Esophagus mucosa (tissue), 1 donor: Measurements from ENCODE around the gene RNF168. TPM values are rescaled to one million over a fixed set of nuclear protein-coding genes. Genes with fewer than 3 reads are reported as not detected.
"Not testable (repeated sequence)": the region's sequence is repeated elsewhere in the genome, so short reads cannot be mapped to it uniquely, and the experiment has no call there.

Experiments used
- ATAC-seq: fragments of 200-7000 bp; cut with Tn5 transposase; one replicate; pipeline ENCODE4 v1.9.1; 2020
- total RNA-seq: library from RNA; stranded (reverse); gene quantifications from one replicate; pipeline ENCODE4 v1.2.4, GENCODE V29; 2023
- donor health status: DM: yes; HTN: yes; CAD: no.

RNF168 gene, protein sequence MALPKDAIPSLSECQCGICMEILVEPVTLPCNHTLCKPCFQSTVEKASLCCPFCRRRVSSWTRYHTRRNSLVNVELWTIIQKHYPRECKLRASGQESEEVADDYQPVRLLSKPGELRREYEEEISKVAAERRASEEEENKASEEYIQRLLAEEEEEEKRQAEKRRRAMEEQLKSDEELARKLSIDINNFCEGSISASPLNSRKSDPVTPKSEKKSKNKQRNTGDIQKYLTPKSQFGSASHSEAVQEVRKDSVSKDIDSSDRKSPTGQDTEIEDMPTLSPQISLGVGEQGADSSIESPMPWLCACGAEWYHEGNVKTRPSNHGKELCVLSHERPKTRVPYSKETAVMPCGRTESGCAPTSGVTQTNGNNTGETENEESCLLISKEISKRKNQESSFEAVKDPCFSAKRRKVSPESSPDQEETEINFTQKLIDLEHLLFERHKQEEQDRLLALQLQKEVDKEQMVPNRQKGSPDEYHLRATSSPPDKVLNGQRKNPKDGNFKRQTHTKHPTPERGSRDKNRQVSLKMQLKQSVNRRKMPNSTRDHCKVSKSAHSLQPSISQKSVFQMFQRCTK
- 15.8 TPM for total RNA-seq

DNA sequence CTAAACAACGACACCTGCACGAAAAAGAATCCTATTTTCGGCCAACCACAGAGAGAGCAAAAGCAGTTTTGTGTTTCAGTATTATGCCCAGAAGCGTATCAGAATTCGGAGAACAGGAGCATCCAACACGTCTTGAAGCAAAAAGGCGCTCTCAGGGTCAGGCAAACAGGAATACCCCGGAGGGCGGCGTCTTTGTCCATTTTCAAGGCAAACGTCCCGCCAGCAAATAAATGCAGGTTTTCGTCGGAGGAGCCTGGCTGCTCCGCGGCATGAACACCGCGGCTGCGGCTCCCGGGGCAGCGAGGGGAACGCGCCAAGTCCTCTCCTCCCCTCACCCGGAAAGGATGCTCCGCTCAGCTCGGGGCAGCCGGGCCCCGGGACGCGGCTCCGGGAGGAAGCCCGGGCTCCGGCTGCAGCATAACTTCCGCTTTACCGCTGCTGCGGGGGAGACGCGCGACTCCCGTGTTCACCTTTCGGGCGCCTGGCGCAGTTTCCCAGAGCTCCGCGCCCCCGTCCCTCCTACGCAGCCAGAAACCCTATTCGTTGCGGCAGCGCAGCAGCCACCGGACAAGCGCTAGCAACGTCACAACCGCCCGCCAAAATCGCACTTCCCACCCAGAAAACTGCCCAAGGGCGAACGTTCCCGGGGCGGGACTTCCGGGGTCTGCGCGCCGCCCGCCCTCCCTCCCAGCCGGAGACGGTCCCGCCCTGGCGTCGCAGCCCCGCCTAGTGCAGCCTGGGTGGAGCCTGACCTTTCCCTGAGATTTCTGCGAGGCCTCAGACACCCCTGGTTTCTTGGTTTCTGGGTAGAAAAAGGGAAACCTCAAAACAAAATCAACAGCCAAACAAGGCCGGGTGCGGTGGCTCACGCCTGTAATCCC lies at the start of gene RNF168:
TSS of gene RNF168 (minus strand) at position 573 of the 881 bp plus-strand sequence. CDS start 595 bp downstream, outside the sequence.
- ATAC-seq = peak; percentile 84

DNA sequence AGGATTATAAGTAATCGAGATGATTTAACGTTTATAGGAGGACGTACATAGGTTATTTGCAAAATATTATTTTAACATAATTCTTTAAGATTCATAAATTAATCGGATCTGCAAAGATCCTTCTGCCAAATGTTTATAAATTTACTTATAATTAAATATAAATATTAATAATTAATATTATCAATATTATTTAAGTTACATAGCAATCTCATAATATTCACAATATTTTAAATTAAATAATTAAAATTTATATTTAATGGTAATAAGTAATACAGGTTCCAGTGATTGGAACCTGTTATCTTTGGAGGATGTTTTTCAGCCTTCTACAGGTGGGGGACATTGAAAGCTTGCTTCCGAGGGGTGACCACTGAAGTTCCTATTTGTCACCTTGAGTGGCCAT lies 48.7 kb upstream of the RNF168 start:
- ATAC-seq = no peak

DNA sequence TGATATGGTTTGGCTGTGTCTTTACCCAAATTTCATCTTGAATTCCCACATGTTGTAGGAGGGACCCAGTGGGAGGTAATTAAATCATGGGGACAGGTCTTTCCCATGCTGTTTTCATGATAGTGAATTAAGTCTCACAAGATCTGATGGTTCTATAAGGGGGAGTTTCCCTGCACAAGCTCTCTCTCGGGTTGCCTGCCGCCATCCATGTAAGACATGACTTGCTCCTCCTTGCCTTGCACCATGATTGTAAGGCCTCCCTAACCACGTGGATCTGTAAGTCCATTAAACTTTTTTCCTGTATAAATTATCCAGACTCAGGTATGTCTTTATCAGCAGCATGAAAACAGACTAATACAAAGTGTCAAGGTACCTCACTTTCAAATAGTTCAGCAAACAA lies 46.6 kb upstream of the RNF168 start:
- ATAC-seq = not testable (repeated sequence)

DNA sequence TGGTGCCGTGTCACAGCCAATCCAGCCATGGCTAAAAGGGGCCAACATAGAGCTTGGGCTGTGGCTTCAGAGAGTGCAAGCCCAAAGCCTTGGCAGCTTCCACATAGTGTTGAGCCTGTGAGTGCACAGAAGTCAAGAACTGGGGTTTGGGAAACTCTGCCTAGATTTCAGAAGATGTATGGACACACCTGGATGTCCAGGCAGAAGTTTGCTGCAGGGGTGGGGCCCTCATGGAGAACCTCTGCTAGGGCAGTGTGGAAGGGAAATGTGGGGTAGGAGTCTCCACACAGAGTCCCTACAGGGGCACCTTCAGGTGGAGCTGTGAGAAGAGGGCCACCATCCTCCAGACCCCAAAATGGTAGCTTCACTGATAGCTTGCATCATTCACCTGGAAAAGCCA lies 45.7 kb upstream of the RNF168 start:
- ATAC-seq = not testable (repeated sequence)

DNA sequence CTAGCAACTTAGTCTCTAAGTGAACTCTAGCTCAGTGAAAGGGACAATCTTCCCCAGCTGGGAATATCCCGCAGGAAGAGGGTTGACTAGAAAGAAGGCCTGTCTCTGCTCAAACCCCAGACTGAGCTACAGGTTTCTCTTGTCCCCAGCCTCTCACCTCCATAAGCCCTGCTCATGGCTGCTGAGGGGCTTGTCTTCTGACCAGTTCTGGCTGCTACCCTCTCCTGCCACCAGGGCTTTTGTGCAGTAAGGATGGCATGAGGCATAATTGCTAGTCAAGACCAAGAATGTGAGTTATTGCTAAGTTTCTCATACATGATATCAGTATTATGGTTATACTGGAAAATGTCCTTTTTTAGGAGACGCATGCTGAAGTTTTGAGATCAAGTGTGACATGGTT lies 43.5 kb upstream of the RNF168 start:
- ATAC-seq = no peak

DNA sequence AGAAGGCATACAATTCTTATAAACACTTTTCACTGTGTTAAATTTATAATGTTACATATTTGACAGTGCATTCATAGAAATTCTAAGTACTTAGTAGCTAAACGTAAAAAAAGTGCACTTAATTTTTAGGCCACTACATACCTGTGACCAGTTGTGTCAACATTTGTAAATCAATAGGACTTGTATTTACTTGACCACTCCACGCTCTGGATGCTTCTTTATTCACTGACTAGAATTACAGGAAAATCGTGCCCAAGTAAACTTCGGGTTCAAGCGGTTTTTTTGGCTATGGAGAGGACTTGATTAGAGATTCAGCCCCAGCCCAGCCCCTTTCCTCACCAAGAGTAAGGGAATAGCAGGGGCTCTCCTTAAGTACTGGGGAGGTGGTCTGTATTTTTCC lies 43.0 kb upstream of the RNF168 start:
- peak; percentile 59 for ATAC-seq

DNA sequence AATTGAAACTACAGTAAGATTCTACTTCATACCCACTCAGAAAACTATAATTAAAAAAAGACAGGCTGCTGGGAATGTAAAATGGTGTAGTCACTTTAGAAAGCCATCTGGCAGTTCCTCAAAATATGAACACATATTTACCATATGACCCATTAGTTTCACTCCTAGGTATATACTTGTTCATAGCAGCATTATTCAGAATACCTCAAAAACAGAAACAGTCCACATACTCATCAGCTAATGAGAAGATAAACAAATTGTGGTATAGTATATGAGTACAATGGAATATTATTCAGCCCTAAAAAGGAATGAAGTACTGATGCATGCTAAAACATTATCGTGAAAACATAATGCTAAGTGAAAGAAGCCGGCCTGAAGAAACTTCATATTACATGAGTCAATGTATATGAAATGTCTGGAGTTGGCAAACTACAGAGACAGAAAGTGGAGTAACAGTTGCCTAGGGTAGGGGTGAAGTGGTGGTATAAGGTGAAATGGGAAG lies 41.0 kb upstream of the RNF168 start:
- ATAC-seq = no peak

DNA sequence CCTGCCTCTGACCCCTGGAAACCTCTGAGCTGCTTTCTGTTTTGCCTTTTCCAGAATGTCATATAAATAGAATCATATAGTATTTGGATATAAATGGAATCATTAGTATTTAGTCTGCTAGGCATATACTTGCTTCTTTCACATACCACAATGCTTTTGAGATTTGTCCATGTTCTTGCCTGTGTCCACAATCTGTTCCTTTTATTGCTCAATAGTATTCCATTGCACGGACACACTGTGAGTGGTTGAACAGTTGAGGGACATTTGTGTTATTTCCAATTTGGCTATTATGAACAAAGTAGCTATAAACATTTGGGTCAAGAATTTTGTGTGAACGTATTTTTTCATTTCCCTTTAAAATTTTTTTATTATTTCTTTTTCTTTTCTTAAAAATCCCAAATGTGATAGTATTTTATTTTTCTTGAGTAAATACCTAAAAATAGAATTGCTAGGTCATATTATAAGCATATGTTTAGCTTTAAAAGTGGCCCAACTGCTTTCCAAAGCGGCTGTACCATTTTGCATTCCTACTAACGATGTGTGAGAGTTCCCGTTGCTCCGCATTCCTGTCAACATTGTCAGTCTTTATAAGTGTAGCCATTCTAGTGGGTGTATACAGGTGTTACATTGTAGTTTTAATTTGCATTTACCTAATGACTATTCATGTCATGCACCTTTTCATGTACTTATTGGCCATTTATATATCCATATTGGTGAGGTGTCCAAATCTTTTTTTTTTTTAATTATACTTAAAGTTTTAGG lies 38.3 kb upstream of the RNF168 start:
- peak; percentile 68 for ATAC-seq

DNA sequence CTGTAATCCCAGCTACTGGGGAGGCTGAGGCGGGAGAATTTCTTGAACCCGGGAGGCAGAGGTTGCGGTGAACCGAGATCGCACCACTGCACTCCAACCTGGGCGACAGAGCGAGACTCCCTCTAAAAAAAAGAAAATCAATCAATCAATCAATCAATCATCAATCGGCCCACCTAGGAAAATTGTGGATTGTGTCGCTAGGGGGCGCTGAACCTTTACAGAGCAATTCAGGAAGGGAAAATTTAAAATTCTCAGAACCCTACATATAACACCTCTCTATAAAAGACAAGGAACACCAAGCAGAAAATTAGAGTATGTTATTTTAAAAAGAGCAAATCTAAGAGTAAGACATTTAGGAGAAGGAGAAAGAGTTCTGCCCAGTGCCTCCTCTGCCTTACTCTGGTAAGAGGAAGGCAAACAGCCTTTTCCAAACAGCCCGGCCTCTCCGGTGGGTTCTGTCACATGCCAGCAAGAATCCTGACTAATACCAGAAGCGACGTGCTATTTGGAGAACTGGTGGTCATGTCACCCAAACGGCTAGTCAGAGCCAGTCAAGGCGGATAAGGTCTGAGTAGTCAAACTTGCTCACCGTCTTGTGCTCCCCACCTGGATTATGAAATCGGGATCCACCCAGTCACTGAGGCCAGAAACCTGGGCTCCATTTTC lies 33.9 kb upstream of the RNF168 start:
- ATAC-seq = peak; percentile 96

DNA sequence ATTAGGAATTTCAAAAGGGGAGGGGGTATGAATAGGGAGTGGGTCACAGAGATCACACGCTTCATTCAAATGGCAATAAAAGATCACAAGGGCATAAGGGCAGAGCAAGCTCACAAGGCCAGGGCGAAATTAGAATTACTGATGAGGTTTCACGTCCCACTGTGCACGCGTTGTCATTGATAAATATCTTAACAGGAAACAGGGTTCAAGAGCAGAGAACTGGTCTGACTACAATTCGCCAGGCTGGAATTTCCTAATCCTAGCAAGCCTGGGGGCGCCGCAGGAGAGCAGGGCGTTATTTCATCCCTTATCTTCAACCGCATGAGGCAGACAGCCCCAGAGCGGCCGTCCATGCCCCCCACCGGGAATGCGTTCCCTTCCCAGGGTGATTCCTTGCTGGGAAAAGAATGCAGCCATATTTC lies 29.7 kb upstream of the RNF168 start:
- ATAC-seq = no peak

DNA sequence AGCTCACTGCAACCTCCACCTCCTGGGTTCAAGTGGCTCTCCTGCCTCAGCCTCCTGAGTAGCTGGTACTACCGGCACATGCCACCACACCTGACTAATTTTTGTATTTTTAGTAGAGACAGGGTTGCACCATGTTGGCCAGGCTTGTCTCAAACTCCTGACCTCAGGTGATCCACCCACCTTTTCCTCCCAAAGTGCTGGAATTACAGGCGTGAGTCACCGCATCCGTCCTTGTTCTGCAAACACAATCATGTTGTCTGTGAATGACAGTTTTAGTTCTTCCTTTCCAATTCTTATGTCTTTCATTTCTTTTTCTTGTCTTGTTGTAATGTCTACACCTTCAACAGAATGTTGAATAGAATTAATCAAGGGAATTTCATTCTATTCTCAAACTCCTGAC lies 27.9 kb upstream of the RNF168 start:
- no peak for ATAC-seq

DNA sequence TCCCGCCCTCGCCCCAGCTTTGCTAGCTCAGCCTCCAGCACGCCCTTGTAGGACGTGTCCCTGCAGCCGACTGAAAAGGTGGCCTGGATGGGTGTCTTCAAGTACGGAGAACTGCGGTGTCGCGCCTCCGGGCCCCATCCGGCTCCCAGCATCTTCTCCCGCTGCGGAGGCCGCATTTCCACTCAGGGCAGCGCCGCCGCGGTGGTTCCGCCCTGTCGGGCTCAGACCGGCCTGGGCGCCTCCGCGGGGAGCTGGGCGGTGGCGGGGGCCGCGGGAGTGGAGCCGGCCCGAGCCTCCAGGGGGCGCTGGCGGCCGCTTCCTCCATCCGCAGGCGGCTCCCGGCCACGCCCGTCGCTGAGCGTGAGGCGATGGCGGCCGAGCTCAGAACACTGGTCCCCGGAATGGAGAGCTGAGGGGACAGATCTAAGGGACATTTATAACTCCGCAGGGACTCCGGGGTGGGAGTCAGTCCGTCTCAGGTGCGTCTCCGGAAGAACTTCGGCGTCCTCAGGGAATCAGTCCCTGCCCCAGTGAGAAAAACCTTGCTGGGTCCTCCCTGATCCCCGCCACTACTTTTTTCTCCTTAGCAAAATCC lies 25.2 kb upstream of the RNF168 start:
- peak; percentile 92 for ATAC-seq

DNA sequence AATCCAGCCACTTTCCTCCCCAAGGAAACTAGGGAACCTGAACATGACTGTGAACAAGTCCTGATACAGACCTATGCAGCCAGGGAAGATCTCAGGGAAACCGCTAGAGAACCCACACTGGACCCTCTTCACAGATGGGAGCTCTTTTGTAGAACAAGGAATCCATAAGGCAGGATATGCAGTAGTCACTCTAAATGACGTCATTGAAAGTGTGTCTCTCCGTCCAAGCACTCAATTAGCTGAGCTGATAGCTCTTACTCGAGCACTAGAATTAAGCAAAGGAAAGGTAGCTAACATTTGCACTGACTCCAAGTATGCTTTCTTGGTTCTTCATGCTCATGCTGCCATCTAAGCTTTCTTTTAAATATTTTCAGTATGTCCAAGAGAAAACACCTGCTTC lies 21.6 kb upstream of the RNF168 start:
- no peak for ATAC-seq

DNA sequence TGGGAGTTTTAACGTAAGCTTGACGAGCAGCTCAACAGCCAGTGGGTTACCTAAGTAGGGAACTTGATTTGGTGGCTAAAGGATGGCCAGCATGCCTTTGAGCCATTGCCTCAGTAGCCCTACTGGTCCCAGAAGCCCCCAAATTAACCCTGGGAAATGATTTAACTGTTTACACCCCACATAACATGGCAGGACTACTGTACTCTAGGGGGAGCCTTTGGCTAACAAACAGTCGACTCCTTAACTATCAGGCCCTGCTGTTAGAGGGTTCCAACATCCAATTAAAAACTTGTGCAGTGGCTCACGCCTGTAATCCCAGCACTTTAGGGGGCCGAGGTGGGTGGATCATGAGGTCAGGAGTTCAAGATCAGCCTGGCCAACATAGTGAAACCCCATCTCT lies 21.0 kb upstream of the RNF168 start:
- ATAC-seq = no peak

DNA sequence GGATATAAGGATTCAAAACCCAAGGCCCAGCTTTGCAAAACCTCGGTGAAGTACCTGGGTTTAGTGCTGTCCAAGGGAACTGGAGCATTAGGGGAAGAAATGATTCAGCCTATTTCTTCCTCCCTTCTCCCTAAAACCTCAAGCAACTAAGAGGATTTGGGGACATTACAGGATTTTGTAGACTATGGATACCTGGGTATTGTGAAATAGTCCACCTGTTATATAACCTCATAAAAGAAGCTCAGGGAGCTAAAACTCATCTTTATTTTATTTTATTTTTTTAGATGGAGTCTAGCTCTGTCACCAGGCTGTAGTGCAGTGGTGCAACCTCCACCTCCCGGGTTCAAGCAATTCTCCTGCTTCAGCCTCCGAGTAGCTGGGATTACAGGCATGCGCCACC lies 20.3 kb upstream of the RNF168 start:
- ATAC-seq = no peak

DNA sequence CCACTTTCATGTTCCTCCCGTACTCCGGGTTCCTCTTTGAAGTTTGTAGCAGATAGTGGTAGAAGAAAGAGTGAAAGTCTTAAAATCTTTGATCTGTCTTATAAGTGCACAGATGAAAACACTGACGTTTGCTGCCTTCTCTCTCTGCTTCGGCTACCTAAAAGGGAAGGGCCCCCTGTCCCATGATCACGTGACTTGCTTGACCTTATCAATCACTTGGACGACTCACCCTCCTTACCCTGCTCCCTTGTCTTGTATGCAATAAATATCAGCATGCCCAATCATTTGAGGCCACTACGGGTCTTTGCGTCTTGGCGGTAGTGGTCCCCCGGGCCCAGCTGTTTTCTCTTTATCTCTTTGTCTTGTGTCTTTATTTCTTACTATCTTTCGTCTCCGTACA lies 17.7 kb upstream of the RNF168 start:
- ATAC-seq = not testable (repeated sequence)

DNA sequence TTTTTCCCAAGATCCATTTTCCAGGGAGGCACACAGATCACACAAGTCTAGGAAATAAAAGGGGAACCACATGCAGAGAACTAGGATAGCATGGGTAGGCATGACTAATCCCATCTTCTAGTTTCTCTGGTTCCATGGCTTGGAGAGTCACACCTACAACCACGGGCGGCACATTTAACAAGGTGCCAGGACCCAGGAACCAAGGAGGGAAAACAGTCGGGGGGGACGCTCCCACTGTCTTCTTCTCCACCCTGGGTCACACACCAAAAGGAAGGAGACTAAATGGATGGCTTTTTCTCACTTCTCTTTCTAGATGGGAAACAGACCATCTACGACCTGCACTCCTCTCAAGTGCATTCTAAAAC lies 16.1 kb upstream of the RNF168 start:
- ATAC-seq = no peak

DNA sequence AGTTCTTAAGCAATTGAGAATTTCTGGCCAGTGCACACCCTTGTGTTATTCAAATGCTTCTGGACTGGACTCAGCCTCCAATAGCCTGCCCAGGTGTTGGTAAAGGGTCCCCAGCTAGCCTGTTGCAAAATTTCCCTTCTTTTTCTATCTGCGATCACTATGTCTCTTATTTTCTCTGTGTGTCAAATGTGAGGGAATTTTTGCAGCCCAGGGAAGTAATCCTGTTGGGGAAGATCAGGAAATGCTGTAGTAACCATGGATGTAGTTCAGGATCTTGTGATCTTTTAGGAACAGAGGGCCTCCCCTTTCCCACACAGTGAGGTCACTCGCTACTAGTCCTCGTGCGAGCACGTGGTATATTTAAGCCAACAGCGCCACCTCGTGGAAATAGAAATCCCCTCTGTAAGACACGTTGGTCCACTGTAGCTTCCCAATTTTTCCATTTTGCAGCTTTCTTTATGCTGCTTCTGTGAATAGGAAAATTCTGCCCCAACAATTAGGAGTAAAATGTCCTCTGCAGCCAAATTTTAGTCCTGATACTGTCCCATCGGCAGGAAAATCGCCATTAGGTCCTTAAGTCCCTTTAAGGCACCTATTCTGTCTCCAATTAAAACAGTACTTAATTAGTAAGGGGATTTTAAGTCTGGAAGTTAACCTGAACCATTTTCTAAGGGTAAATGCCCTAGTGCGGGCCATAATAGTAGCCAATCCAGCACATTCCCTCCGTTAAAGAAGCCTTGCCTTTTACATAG lies 15.6 kb upstream of the RNF168 start:
- ATAC-seq = peak; percentile 86

DNA sequence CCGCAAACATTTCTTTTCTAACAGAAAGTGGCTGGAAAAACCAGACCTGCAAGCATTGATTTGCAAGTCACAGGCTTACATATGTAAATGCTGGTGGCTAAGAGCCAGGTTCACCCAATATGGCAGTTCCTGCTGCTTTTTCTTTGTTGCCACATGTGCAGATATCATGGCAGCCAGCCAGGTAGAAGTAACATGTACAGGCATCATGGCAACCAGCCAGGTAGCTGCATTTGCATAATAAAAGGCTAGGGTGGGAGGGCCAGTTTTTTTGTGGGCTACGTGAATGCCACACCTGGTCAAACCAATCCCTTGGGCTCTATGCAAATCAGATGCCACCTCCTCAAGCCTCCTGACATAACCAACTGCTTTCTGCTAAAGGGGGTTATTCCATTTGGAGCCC lies 14.4 kb upstream of the RNF168 start:
- ATAC-seq = peak; percentile 74

DNA sequence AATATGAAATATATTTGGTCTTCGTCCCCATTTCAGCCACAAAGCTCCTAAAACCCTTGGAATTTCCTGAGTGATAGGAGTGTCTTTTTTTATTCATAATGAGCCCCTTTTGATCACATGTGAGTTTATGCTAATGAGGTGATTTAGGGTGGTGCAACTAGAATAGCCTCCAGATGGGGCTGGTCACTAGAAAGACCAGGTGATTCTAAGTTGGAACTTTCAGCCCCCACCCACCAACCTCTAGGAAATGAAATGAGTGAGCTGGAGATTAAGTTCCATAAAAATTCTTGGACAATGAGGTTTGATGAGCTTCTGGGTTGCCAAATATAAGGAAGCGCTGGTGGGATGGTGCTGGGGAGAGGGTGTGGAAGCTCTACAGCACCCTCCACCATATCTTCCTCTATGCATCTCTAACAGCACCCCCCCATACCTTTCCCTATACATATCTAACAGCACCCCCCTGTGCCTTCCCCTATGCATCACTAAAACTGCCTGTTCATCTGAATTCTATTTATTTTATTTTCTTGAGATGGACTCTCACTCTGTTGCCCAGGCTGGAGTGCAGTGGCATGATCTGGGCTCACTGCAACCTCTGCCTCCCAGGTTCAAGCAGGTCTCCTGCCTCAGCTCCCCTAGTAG lies 13.7 kb upstream of the RNF168 start:
- ATAC-seq = peak; percentile 34
